Ureter (tissue), 1 donor: Measurements from ENCODE around the gene MID2. TPM values are rescaled to one million over a fixed set of nuclear protein-coding genes. Genes with fewer than 3 reads are reported as not detected.
"Not testable (repeated sequence)": the region's sequence is repeated elsewhere in the genome, so short reads cannot be mapped to it uniquely, and the experiment has no call there.

ENCODE experiments used
- DNase-seq: peaks from one replicate; pipeline ENCODE4 v3.0.0-alpha.2; 2020; ENCODE audit warnings: low spot score
- total RNA-seq: library from RNA; stranded (reverse); gene quantifications from one replicate; pipeline ENCODE4 v1.2.4, GENCODE V29; 2023
- donor health status: DM: yes; HTN: yes; CAD: no.

MID2 gene
- total RNA-seq, result 29.9 TPM

DNA sequence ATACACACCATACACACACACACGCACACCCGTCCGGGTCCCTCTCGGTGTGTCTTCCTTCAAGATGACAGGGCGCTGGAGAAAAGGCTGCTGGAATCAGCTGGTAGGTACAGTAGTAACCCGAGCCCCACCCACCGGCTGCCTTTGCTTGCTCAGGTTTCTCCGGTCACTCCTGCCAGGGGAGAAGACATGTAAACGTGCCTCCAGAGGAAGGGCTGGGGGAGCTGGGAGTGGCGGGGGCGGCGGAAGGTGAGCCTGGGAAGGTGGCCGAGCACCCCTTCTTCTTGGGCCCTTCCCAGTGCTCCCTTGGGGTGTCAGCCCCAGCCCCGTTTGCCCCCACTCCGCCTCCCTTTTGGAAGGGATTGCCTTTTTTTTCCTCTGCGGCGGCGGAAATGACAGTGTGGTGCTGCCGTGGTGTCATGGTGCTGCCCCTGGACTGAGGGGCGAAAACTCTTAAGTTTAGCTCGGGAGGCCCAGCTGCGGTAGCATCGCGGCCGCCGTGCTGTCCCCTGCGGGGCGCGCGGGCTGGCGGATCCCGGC, at the start of gene MID2:
MID2 (plus strand) TSS at position 169 of the 540 bp plus-strand sequence. CDS start 561 bp downstream, outside the sequence.
- DNase-seq, result peak; percentile 75

GRCh38 chrX:107776649-107777535, 48.8 kb upstream of the MID2 start:
- DNase-seq, result peak; percentile 84

DNA sequence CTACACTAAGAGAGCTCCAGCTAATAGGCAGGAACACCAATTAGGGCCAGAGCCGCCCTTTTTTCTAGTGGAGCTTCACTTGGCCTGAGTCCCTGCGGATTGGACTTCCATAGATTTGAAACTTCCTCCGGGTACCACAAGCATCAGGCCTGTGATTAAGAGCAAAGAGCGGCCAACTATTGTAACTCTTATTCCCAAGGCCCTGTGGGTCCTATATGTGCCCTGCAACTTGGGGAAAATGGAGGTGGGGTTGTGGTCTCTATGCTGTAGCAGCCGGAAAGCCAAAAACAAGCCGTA, 48.2 kb upstream of the MID2 start, which contains the start of gene NCBP2L:
NCBP2L (plus strand) TSS at position 198 of the 297 bp plus-strand sequence. CDS start 16,488 bp downstream, outside the sequence.
- DNase-seq, result no peak

DNA sequence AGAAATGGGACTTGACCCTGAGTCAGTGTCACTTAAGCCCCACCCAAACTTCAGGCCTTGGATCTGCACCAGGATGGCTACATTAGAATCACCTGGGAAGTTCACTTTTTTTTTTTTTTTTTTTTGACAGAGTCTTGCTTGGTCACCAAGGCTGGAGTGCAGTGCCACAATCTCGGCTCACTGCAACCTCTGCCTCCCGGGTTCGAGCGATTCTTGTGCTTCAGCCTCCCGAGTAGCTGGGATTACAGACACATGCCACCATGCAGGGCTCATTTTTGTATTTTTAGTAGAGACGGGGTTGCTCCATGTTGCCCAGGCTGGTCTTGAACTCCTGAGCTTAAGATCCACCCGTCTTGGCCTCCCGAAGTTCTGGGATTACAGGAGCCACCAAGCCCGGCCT, 45.1 kb upstream of the MID2 start:
- DNase-seq, result no peak

DNA sequence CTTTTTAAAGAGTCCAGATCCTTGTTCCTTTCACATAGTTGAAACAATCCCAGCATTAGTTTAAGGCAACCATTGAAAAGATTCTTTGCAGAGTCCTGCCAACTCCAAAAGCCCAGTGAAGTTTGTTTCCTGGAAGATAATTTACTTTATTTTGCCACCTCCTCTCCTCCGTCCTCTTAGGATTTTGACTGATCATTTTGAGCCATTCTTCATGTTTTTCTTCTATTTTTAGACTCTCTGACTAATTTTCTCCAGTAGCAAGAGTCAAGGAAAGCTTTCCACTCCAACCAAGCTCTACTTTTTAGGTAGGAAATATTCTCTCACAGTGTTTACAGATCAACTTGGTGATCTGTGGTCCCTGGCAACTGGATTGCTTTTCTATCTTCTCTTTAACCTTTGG, 37.8 kb upstream of the MID2 start:
- DNase-seq, result no peak

GRCh38 chrX:107804427-107804826, 21.2 kb upstream of the MID2 start:
- no peak for DNase-seq

GRCh38 chrX:107805179-107805578, 20.5 kb upstream of the MID2 start:
- DNase-seq, result no peak

- DNase-seq, result not testable (repeated sequence)
These were observed 15.6 kb upstream of the MID2 start for GRCh38 chrX:107810053-107810452.

GRCh38 chrX:107818900-107819521, 6.7 kb upstream of the MID2 start:
- DNase-seq, result no peak

DNA sequence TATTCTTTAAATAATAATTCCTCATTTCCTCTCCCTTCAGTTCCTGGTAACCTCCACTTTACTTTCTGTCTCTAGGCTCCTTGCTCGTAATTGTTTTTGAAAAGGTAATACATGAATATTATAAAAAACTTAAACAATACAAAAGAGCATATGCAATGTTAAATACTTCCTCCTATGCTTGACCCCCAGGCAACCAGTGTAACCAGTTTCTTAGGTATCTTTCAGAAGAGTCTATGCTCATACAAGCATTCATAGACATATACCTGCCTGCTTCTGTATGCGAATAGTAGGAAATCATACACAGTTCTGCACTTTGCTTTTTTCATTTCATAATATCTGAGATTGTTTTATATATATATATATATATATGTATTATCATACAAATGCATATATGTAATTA, 2.6 kb upstream of the MID2 start:
- no peak for DNase-seq

- DNase-seq, result no peak
These were observed 2.2 kb upstream of the MID2 start for GRCh38 chrX:107823456-107823855.

GRCh38 chrX:107826238-107827029, 768 bp downstream of the MID2 start:
- no peak for DNase-seq

- DNase-seq, result no peak
These were observed 1.6 kb downstream of the MID2 start for GRCh38 chrX:107827030-107827831.

DNA sequence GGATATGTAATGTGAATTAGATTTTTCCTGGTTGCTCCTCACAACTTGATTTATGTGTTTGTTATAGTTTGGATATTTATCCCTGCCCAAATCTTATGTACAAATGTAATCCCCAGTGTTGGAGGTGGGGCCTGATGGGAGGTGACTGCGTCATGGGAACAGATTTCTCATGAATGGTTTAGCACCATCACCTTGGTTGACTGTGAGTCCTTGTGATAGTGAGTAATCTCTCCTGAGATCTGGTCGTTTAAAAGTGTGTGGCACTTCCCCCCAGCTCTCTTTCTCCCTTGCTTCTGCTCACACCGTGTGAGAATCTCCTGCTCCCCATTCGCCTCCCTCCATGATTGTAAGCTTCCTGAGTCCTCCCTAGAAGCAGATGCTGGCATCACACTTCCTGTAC, 2.2 kb downstream of the MID2 start:
- DNase-seq, result no peak

- no peak for DNase-seq
These were observed 4.2 kb downstream of the MID2 start for GRCh38 chrX:107829878-107830277.

GRCh38 chrX:107831071-107831730, 5.5 kb downstream of the MID2 start:
- no peak for DNase-seq

DNA sequence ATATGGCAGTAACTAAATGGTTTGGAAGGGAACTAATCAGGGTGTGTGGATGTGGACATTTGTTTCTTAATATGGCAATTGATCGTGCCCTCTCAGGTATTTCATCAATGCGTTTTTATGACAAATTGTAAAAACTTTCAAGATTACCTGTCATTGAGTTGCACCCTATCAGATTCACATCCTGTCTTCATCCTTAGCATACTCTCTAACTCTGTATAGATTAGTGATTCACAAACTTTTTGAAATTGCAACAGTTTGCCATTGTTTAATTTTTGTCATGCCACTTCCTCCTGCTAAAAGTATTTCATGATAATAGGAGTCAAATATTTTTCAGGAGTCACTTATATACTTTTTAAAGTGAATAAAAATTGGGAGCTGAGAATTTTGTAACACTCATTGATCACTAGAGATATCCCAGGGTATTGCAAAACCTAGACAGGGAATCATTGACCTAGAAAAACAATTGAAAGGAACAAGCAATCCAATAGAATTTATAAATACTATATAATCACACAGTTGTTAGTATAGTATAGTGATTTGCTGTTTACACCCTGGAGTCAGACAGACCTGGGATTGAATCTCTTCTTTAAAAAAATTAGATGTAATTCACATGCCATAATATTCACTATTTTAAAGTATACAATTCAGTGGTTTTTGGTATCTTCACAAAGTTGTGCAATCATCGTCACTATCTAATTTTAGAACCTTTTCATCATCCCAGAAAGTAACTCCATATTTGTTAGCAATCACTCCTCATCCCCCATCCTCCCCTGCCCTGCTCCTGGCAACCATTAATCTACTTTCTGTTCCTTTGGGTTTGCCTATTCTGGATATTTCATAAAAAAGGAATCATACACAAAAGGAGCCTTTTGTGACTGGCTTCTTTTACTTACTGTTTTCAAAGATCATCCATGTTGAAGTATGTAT, 8.9 kb downstream of the MID2 start:
- no peak for DNase-seq

- DNase-seq, result no peak
These were observed 11.3 kb downstream of the MID2 start for GRCh38 chrX:107836958-107837357.

GRCh38 chrX:107840971-107841370, 15.3 kb downstream of the MID2 start:
- DNase-seq, result no peak
